Liver (tissue), 9 donors: ENCODE results near the gene PSMB8. TPM values are rescaled to one million over a fixed set of nuclear protein-coding genes. Genes with fewer than 3 reads are reported as not detected.

Experiments
- DNase-seq: peaks from one replicate; pipeline ENCODE4 v3.0.0-alpha.2; 2017; ENCODE audit warnings: low spot score
- H3K27ac ChIP-seq, 2 donors: one replicate each; pipeline ENCODE4 v1.7.0; 2013; ENCODE audit warnings: inconsistent platforms in 2 of 2, low read length in 2 of 2, control low read depth in 1 of 2, low read depth in 1 of 2, mild to moderate bottlenecking in 1 of 2
- H3K27me3 ChIP-seq, 4 donors: one replicate each; pipeline versions ENCODE4 v1.6.1 to v1.7.0; 2013; ENCODE audit warnings: low read length in 3 of 4, inconsistent platforms in 1 of 4, mild to moderate bottlenecking in 1 of 4, moderate library complexity in 1 of 4; ENCODE audit not compliant: control insufficient read depth in 4 of 4, insufficient read depth in 4 of 4
- H3K36me3 ChIP-seq, 4 donors: one replicate each; pipeline versions ENCODE4 v1.6.1 to v1.7.0; 2013; ENCODE audit warnings: low read length in 3 of 4, mild to moderate bottlenecking in 3 of 4, low read depth in 1 of 4, moderate library complexity in 1 of 4; ENCODE audit not compliant: control insufficient read depth in 4 of 4, insufficient read depth in 3 of 4
- H3K4me1 ChIP-seq, 4 donors: one replicate each; pipeline versions ENCODE4 v1.6.1 to v1.7.0; 2013; ENCODE audit warnings: low read length in 3 of 4, mild to moderate bottlenecking in 3 of 4, moderate library complexity in 1 of 4; ENCODE audit not compliant: control insufficient read depth in 4 of 4, insufficient read depth in 4 of 4
- H3K4me3 ChIP-seq, 3 donors: one replicate each; pipeline versions ENCODE4 v1.6.1 to v1.7.0; 2013; ENCODE audit warnings: low read length in 3 of 3, control low read depth in 1 of 3, low read depth in 1 of 3, mild to moderate bottlenecking in 1 of 3
- H3K9ac ChIP-seq, 2 donors: one replicate each; pipeline ENCODE4 v1.7.0; 2013; ENCODE audit warnings: low read length in 2 of 2, mild to moderate bottlenecking in 2 of 2, moderate library complexity in 2 of 2, control low read depth in 1 of 2, low read depth in 1 of 2
- H3K9me3 ChIP-seq, 4 donors: one replicate each; pipeline versions ENCODE4 v1.6.1 to v1.7.0; 2013; ENCODE audit warnings: low read length in 3 of 4; ENCODE audit not compliant: control insufficient read depth in 4 of 4
- ATF3 ChIP-seq: IDR thresholded peaks from 2 replicates; pipeline ENCODE4 v1.6.1; 2016; ENCODE audit warnings: antibody characterized with exemption
- CTCF ChIP-seq: fragments of 150-350 bp; IDR thresholded peaks from 2 replicates; pipeline ENCODE4 v1.5.1; 2017; ENCODE audit warnings: improper control_type of control experiment, low read depth, low read length; ENCODE audit not compliant: missing input control
- EGR1 ChIP-seq, 2 donors: IDR thresholded peaks; 2 replicates each; pipeline ENCODE4 v1.6.1; 2016 to 2018; ENCODE audit warnings: antibody characterized with exemption in 2 of 2, low read depth in 2 of 2
- FOXA1 ChIP-seq: IDR thresholded peaks from 2 replicates; pipeline ENCODE4 v1.6.1; 2016; ENCODE audit warnings: antibody characterized with exemption
- FOXA2 ChIP-seq: IDR thresholded peaks from 2 replicates; pipeline ENCODE4 v1.6.1; 2016; ENCODE audit warnings: antibody characterized with exemption
- GABPA ChIP-seq, 2 donors: IDR thresholded peaks in 1 of 2; conservative IDR thresholded peaks in 1 of 2; 2 replicates each; pipeline ENCODE4 v1.6.1; 2016; ENCODE audit warnings: antibody characterized with exemption in 2 of 2, mild to moderate bottlenecking in 1 of 2, moderate library complexity in 1 of 2
- HNF4G ChIP-seq: IDR thresholded peaks from 2 replicates; pipeline ENCODE4 v1.6.1; 2016; ENCODE audit warnings: antibody characterized with exemption
- JUND ChIP-seq, 2 donors: IDR thresholded peaks; 2 replicates each; pipeline ENCODE4 v1.6.1; 2016; ENCODE audit warnings: antibody characterized with exemption in 2 of 2
- MAX ChIP-seq: IDR thresholded peaks from 2 replicates; pipeline ENCODE4 v1.6.1; 2016; ENCODE audit warnings: antibody characterized with exemption
- NR2F2 ChIP-seq: IDR thresholded peaks from 2 replicates; pipeline ENCODE4 v1.6.1; 2016; ENCODE audit warnings: antibody characterized with exemption
- RAD21 ChIP-seq, 2 donors: IDR thresholded peaks; 2 replicates each; pipeline ENCODE4 v1.6.1; 2016; ENCODE audit warnings: antibody characterized with exemption in 2 of 2, mild to moderate bottlenecking in 2 of 2
- REST ChIP-seq: IDR thresholded peaks from 2 replicates; pipeline ENCODE4 v1.6.1; 2016; ENCODE audit warnings: antibody characterized with exemption, mild to moderate bottlenecking
- RXRA ChIP-seq, 2 donors: IDR thresholded peaks; 2 replicates each; pipeline ENCODE4 v1.6.1; 2017 to 2018; ENCODE audit warnings: antibody characterized with exemption in 2 of 2, mild to moderate bottlenecking in 1 of 2
- SP1 ChIP-seq: IDR thresholded peaks from 2 replicates; pipeline ENCODE4 v1.6.1; 2018; ENCODE audit warnings: antibody characterized with exemption, mild to moderate bottlenecking
- YY1 ChIP-seq: IDR thresholded peaks from 2 replicates; pipeline ENCODE4 v1.6.1; 2016; ENCODE audit warnings: antibody characterized with exemption, mild to moderate bottlenecking
- ZBTB33 ChIP-seq: IDR thresholded peaks from 2 replicates; pipeline ENCODE4 v1.6.1; 2016; ENCODE audit warnings: antibody characterized with exemption
- WGBS: extraction: QIAGEN DNeasy Blood & Tissue Kit; methylation state at CpG from one replicate; pipeline ENCODE4 v1.1.7; 2013; 5-methylcytosine and 5-hydroxymethylcytosine counted together
- polyA plus RNA-seq, 2 donors: library from polyadenylated mRNA; stranded (reverse) in 1 of 2; unstranded in 1 of 2; fragments of 200-250 nt in 1 of 2; fragments of >200 nt in 1 of 2; fragmentation: Nextera tagmentation in 1 of 2; extraction: Ambion mirVana in 1 of 2; gene quantifications; one replicate each; pipeline versions ENCODE4 v1.2.1 to v1.2.3, GENCODE V29; 2013 to 2015
- total RNA-seq, 2 donors: library from RNA; depleted of rRNA; stranded (reverse); fragments of >200 nt; gene quantifications; one replicate each; pipeline ENCODE4 v1.2.3, GENCODE V29; 2014
- donor health status: healthy.
- donor health status: healthy.
- donor health status: healthy.
- donor health status: healthy.
- donor health status: healthy.

The PSMB8 gene
- total and polyA plus RNA-seq, 4 donors: 19.9 to 75.1 (median 44.0) TPM

- H3K36me3 ChIP-seq: peaks cover 2 to 16% (median 6%) of the 10 kb centered on the region in 4 donors
- H3K4me1 ChIP-seq: peaks cover 9 to 54% (median 25%) of the 10 kb centered on the region in 4 donors
- H3K9ac ChIP-seq: no peak overlapping the region
- H3K27ac ChIP-seq: peak overlapping the region; percentile 9 to 24
- DNase-seq: no peak
- no peak overlapping the region for H3K4me3 ChIP-seq
- no peaks in the 10 kb centered on the region for H3K9me3 ChIP-seq
- WGBS: 90% methylated on average over 6 of the region's 6 CpGs
- H3K27me3 ChIP-seq: no peaks in the 10 kb centered on the region
- TF ChIP-seq NR2F2: no peak
- no peak for TF ChIP-seq SP1
- no peak for TF ChIP-seq FOXA1
- no peak for TF ChIP-seq RAD21 (IDR thresholded peaks at IDR 0.05)
- TF ChIP-seq FOXA2: no peak
- no peak for TF ChIP-seq MAX
- no peak for TF ChIP-seq EGR1 (IDR thresholded peaks at IDR 0.05; ENCODE audit: low read depth in 2 of 2)
- TF ChIP-seq YY1: no peak
- TF ChIP-seq ATF3: no peak
- TF ChIP-seq RXRA (IDR thresholded peaks at IDR 0.05): no peak
- no peak for TF ChIP-seq GABPA (IDR thresholded peaks at IDR 0.05 in 1 of 2, conservative IDR thresholded peaks at IDR 0.05 in 1 of 2)
- no peak for TF ChIP-seq ZBTB33
- TF ChIP-seq HNF4G: no peak
- TF ChIP-seq CTCF: no peak
- TF ChIP-seq REST: no peak
- no peak for TF ChIP-seq JUND (IDR thresholded peaks at IDR 0.05)
These were observed 1.7 kb downstream of the PSMB8 start for GRCh38 chr6:32842021-32842650.
